Hepatocyte (in vitro differentiated cells): ENCODE measurements around the gene CEP85L. TPM values are rescaled to one million over a fixed set of nuclear protein-coding genes. Genes with fewer than 3 reads are reported as not detected.

Experiments used
- DNase-seq: peaks from one replicate; pipeline ENCODE4 v3.0.0-alpha.2; 2016; ENCODE audit warnings: low spot score
- H2AFZ ChIP-seq: fragments of 200-600 bp; sonication (generic); 2 replicates; pipeline ENCODE4 v1.6.0; 2016; ENCODE audit warnings: antibody characterized with exemption, mild to moderate bottlenecking
- H3K27ac ChIP-seq: fragments of 200-600 bp; sonication (generic); 2 replicates; pipeline ENCODE4 v1.5.1; 2016; ENCODE audit warnings: mild to moderate bottlenecking
- H3K27me3 ChIP-seq: fragments of 200-600 bp; sonication (generic); 2 replicates; pipeline ENCODE4 v1.6.1; 2016
- H3K36me3 ChIP-seq: fragments of 200-600 bp; sonication (generic); replicated peaks from 2 replicates; pipeline ENCODE4 v1.5.1; 2016; ENCODE audit warnings: low read depth; ENCODE audit not compliant: insufficient read depth
- H3K4me1 ChIP-seq: fragments of 200-600 bp; sonication (generic); 2 replicates; pipeline ENCODE4 v1.5.1; 2016; ENCODE audit warnings: mild to moderate bottlenecking, moderate library complexity; ENCODE audit not compliant: insufficient read depth
- H3K4me2 ChIP-seq: fragments of 200-600 bp; sonication (generic); 2 replicates; pipeline ENCODE4 v1.6.0; 2016
- H3K4me3 ChIP-seq: fragments of 200-600 bp; sonication (generic); 2 replicates; pipeline ENCODE4 v1.5.1; 2016; ENCODE audit warnings: mild to moderate bottlenecking
- H3K79me2 ChIP-seq: fragments of 200-600 bp; sonication (generic); 2 replicates; pipeline ENCODE4 v1.6.0; 2017; ENCODE audit warnings: mild to moderate bottlenecking
- H3K9me2 ChIP-seq: fragments of 200-600 bp; sonication (generic); replicated peaks from 2 replicates; pipeline ENCODE4 v1.6.0; 2017; ENCODE audit warnings: mild to moderate bottlenecking; ENCODE audit not compliant: insufficient read depth
- H3K9me3 ChIP-seq: fragments of 200-600 bp; sonication (generic); 2 replicates; pipeline ENCODE4 v1.5.1; 2016; ENCODE audit warnings: low read depth, mild to moderate bottlenecking
- H4K20me1 ChIP-seq: fragments of 200-600 bp; sonication (generic); 2 replicates; pipeline ENCODE4 v1.6.0; 2016; ENCODE audit warnings: mild to moderate bottlenecking; ENCODE audit not compliant: insufficient read depth, poor library complexity, severe bottlenecking
- EZH2 ChIP-seq: fragments of 200-600 bp; sonication (generic); IDR thresholded peaks from 2 replicates; pipeline ENCODE4 v1.6.1; 2016; ENCODE audit warnings: antibody characterized with exemption, mild to moderate bottlenecking, borderline replicate concordance
- EZH2phosphoT487 ChIP-seq: fragments of 200-600 bp; sonication (generic); IDR thresholded peaks from one replicate; pipeline ENCODE4 v1.6.1; 2018; ENCODE audit warnings: antibody characterized with exemption, mild to moderate bottlenecking, low read depth, moderate library complexity; ENCODE audit not compliant: unreplicated experiment, severe bottlenecking
- WGBS: methylation state at CpG from one replicate; pipeline ENCODE4 v1.1.6; 2016; ENCODE audit warnings: low lambda C conversion rate; ENCODE audit errors: missing lambda C conversion rate; 5-methylcytosine and 5-hydroxymethylcytosine counted together
- polyA plus RNA-seq: library from polyadenylated mRNA; unstranded; fragments of >200 nt; fragmentation: Nextera tagmentation; extraction: Ambion mirVana; gene quantifications from 2 replicates; pipeline ENCODE4 v1.2.1, GENCODE V29; 2016
- total RNA-seq: library from RNA; depleted of rRNA; stranded (reverse); fragments of >200 nt; gene quantifications from 2 replicates; pipeline ENCODE4 v1.2.3, GENCODE V29; 2014
- TF ChIP-seq, protein P1 (sequence below): fragments of 200-600 bp; sonication (generic); IDR thresholded peaks from 2 replicates; pipeline ENCODE4 v1.5.1; 2016; ENCODE audit warnings: antibody characterized with exemption, mild to moderate bottlenecking; ENCODE audit not compliant: poor library complexity

The CEP85L gene
- total and polyA plus RNA-seq, 2 experiments from 2014 or later: 17.8 to 38.5 TPM

DNA sequence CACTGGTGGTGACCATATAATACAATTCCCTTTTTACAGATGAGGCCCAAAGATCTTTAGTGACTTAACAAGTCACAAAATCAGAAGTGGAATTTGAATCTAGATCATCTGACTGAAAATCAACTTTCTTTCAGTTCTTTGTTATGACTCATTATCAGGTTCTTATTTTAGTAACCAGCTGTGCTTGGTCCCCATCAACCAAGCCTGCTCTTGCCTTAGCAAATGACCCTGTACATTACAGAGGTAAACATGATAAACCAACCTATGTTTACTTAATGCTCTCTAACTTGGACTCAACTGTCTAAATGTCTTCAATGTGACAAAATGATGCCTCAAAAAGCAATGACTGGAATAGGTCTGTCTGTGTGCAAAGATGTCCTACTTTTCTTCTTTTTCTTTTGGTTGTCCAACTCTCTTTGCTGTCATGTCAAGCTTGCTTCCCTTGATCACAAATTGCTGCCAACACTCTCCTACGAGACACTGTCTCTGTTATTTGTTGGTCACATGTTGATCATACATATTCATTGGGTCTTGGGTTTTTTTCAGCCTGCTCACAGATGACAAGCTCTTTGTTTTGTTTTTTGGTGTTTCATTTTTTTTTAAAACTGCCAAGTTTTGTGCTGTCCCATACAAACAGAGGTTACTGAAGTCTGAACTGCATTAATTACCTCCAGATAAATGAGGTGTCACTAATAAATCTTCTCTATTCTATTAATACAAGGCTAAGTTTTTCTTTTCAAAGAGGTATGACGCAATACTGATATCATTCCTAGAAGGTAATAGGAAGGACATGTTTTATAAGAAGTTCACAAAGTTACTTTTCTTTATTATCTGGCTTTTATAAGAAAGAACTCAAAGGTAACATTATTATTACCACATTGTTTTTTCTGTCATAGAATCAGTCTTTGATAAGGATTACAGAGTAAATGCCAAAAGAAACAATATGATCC, 165.5 kb downstream of the CEP85L start:
- 80% methylated on average over 2 of the region's 2 CpGs for WGBS
- H3K79me2 ChIP-seq: no peaks in the 10 kb centered on the region
- TF ChIP-seq EZH2: no peak
- TF ChIP-seq, protein P1, sequence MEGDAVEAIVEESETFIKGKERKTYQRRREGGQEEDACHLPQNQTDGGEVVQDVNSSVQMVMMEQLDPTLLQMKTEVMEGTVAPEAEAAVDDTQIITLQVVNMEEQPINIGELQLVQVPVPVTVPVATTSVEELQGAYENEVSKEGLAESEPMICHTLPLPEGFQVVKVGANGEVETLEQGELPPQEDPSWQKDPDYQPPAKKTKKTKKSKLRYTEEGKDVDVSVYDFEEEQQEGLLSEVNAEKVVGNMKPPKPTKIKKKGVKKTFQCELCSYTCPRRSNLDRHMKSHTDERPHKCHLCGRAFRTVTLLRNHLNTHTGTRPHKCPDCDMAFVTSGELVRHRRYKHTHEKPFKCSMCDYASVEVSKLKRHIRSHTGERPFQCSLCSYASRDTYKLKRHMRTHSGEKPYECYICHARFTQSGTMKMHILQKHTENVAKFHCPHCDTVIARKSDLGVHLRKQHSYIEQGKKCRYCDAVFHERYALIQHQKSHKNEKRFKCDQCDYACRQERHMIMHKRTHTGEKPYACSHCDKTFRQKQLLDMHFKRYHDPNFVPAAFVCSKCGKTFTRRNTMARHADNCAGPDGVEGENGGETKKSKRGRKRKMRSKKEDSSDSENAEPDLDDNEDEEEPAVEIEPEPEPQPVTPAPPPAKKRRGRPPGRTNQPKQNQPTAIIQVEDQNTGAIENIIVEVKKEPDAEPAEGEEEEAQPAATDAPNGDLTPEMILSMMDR: no peak
- no peak for TF ChIP-seq EZH2phosphoT487
- H3K4me2 ChIP-seq: no peak overlapping the region
- no peaks in the 10 kb centered on the region for H3K36me3 ChIP-seq
- no peaks in the 10 kb centered on the region for H3K9me2 ChIP-seq
- no peaks in the 10 kb centered on the region for H3K27me3 ChIP-seq
- no peak overlapping the region for H3K4me3 ChIP-seq
- H2AFZ ChIP-seq: no peak overlapping the region
- no peak for DNase-seq
- H3K27ac ChIP-seq: no peak overlapping the region
- peaks cover 12% of the 10 kb centered on the region for H3K9me3 ChIP-seq
- no peaks in the 10 kb centered on the region for H4K20me1 ChIP-seq
- H3K4me1 ChIP-seq: no peaks in the 10 kb centered on the region

DNA sequence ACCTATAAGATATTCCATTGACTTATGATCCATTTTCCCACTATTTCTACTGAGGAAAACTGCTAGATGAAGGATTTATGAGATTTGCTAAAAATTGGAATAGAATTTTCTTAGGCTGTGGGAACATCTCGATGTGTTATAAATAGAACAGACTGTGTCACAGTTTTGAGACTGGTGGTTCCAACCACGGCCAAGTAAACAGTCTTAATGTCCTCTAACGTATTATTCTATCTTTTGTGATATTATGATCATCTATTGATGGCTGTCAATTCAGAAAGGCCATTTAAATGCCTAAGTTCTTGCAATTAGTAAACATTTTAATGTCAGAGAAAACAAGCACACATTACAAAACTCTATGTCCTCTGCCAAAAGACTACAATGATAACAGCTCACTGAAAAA, 174.8 kb downstream of the CEP85L start:
- H3K79me2 ChIP-seq: no peaks in the 10 kb centered on the region
- H2AFZ ChIP-seq: no peak overlapping the region
- no peaks in the 10 kb centered on the region for H3K36me3 ChIP-seq
- 96% methylated on average over 3 of the region's 3 CpGs for WGBS
- no peaks in the 10 kb centered on the region for H3K9me3 ChIP-seq
- no peaks in the 10 kb centered on the region for H3K9me2 ChIP-seq
- DNase-seq: no peak
- no peak for TF ChIP-seq EZH2phosphoT487
- TF ChIP-seq, protein P1: no peak
- TF ChIP-seq EZH2: no peak
- H3K4me2 ChIP-seq: no peak overlapping the region
- H3K4me3 ChIP-seq: no peak overlapping the region
- no peak overlapping the region for H3K27ac ChIP-seq
- no peaks in the 10 kb centered on the region for H4K20me1 ChIP-seq
- no peaks in the 10 kb centered on the region for H3K27me3 ChIP-seq
- H3K4me1 ChIP-seq: no peaks in the 10 kb centered on the region

DNA sequence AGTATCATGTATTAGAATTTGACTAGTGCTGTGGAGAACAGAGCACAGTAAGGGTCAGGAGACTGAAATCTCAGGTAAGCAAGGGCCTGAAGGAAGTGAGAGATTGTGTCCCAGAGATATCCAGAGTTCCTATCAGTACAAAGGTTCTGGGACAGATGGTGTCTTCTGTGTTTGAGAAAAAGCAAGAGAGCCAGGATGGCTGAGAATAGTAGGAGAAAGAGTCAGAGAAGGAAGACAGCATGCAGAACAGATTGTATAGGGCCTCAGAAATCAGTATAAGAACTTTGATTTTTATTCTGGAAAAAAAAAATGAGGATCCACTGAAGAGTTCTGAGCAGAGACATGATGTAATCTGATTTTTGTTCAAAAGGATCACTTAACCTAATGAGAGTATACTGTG, 178.1 kb downstream of the CEP85L start:
- no peak for DNase-seq

More for the DNA sequence above, 178.1 kb downstream of the CEP85L start:
- H3K27me3 ChIP-seq: no peaks in the 10 kb centered on the region
- no peak overlapping the region for H3K27ac ChIP-seq
- H3K9me3 ChIP-seq: no peaks in the 10 kb centered on the region
- H4K20me1 ChIP-seq: no peaks in the 10 kb centered on the region
- H3K79me2 ChIP-seq: no peaks in the 10 kb centered on the region
- H3K4me1 ChIP-seq: no peaks in the 10 kb centered on the region
- H3K36me3 ChIP-seq: no peaks in the 10 kb centered on the region
- no peak for TF ChIP-seq EZH2
- TF ChIP-seq, protein P1: no peak
- TF ChIP-seq EZH2phosphoT487: no peak
- no peaks in the 10 kb centered on the region for H3K9me2 ChIP-seq
- H3K4me2 ChIP-seq: no peak overlapping the region
- no peak overlapping the region for H3K4me3 ChIP-seq
- H2AFZ ChIP-seq: no peak overlapping the region
